Type B pancreatic cell (in vitro differentiated cells): ENCODE measurements around the gene CC2D1B. TPM values are rescaled to one million over a fixed set of nuclear protein-coding genes. Genes with fewer than 3 reads are reported as not detected.

Experiments
- DNase-seq: peaks from one replicate; pipeline ENCODE4 v3.0.0; 2021; ENCODE audit warnings: mixed read lengths; ENCODE audit not compliant: unreplicated experiment; ENCODE audit errors: extremely low spot score
- H3K27ac Mint-ChIP-seq: 2 replicates; pipeline ENCODE4 v1.8.0; 2021; ENCODE audit warnings: mild to moderate bottlenecking, mixed read lengths
- H3K27me3 Mint-ChIP-seq: 2 replicates; pipeline ENCODE4 v1.8.0; 2021; ENCODE audit warnings: mixed read lengths
- H3K36me3 Mint-ChIP-seq: 2 replicates; pipeline ENCODE4 v1.8.0; 2021; ENCODE audit warnings: mixed read lengths
- H3K4me1 Mint-ChIP-seq: one replicate; pipeline ENCODE4 v1.8.0; 2021; ENCODE audit warnings: mixed read lengths; ENCODE audit not compliant: unreplicated experiment
- H3K4me3 Mint-ChIP-seq: 2 replicates; pipeline ENCODE4 v1.8.0; 2021; ENCODE audit warnings: mild to moderate bottlenecking, mixed read lengths
- H3K9me3 Mint-ChIP-seq: 2 replicates; pipeline ENCODE4 v1.8.0; 2021; ENCODE audit warnings: mixed read lengths
- long read RNA-seq: library from polyadenylated mRNA; unstranded; transcript quantifications from one replicate; pipeline ENCODE4 v2.0.0, GENCODE V29; 2020
- total RNA-seq: library from RNA; stranded (reverse); gene quantifications from 2 replicates; pipeline ENCODE4 v1.2.1, GENCODE V29; 2021; ENCODE audit warnings: low replicate concordance
- TF ChIP-seq, protein P1 (sequence below): fragments of 200-600 bp; sonication (generic); conservative IDR thresholded peaks from 2 replicates; pipeline ENCODE4 v1.5.0; 2021; ENCODE audit warnings: antibody characterized with exemption, mild to moderate bottlenecking

The CC2D1B gene, protein sequence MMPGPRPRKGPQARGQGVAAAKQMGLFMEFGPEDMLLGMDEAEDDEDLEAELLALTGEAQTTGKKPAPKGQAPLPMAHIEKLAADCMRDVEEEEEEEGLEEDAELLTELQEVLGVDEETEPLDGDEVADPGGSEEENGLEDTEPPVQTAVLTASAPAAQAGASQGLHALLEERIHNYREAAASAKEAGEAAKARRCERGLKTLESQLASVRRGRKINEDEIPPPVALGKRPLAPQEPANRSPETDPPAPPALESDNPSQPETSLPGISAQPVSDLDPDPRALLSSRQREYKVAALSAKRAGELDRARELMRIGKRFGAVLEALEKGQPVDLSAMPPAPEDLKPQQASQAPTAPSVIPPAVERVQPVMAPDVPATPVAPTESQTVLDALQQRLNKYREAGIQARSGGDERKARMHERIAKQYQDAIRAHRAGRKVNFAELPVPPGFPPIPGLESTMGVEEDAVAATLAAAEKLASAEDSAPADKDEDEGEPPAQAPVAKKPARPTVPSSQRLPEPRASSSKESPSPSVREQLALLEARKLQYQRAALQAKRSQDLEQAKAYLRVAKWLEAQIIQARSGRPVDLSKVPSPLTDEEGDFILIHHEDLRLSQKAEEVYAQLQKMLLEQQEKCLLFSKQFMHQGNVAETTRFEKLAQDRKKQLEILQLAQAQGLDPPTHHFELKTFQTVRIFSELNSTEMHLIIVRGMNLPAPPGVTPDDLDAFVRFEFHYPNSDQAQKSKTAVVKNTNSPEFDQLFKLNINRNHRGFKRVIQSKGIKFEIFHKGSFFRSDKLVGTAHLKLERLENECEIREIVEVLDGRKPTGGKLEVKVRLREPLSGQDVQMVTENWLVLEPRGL
- 33.7 and 35.9 TPM in 2 replicates for total RNA-seq
- long read RNA-seq, partial matches to known transcripts: 5 of 11 reads
- long read RNA-seq, other reads (novel, unspliced or antisense): 4 of 11 reads

DNA sequence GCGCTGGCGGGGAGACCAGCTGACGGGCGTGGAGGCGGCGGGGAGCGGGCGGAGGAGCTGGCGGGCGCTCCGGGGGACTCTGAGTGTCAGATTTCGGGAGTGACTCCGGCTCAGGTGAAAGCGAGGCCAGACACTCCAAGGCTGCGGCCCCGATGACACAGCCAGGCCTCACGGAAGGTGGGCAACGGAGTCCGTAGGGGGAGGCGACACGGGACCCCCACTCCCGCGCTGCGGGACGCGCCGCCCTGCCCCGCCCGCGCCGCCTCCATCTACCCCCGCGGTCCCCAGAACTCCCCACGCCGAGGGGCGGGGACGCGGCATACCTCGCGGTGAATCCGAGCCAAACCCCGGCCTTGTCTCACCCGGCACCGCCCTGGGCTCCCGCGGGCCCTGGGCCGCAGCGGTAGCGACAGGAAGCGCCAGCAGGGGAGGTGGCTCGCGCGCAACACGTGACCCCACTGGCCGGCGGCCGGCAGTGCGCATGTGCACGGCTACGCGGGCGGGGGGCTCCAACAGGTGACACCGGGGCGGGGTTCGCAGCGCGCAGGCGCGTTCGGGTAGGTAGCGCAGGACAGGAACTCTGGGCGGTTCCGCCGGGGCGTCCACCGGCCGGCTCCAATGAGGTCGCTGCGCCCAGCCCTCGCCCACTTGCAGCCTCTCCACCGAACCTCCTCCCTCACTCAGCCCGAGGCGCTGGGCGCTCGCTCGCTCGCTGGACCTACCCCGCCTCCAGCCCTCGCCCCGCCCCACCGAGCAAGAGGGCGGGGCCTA lies at the start of gene CC2D1B:
Gene CC2D1B (minus strand): TSS at position 460 of the 771 bp plus-strand sequence. CDS start 1,585 bp downstream, outside the sequence.
- no peaks in the 10 kb centered on the region for H3K36me3 Mint-ChIP-seq
- H3K4me3 Mint-ChIP-seq: peak within 1 kb of the TSS; percentile 97
- peak within 1 kb of the TSS; percentile 98 for H3K27ac Mint-ChIP-seq
- peaks cover 18% of the 10 kb centered on the region for H3K4me1 Mint-ChIP-seq
- H3K27me3 Mint-ChIP-seq: no peaks in the 10 kb centered on the region
- H3K9me3 Mint-ChIP-seq: no peaks in the 10 kb centered on the region
- peak; percentile 99 for DNase-seq
- TF ChIP-seq, protein P1, sequence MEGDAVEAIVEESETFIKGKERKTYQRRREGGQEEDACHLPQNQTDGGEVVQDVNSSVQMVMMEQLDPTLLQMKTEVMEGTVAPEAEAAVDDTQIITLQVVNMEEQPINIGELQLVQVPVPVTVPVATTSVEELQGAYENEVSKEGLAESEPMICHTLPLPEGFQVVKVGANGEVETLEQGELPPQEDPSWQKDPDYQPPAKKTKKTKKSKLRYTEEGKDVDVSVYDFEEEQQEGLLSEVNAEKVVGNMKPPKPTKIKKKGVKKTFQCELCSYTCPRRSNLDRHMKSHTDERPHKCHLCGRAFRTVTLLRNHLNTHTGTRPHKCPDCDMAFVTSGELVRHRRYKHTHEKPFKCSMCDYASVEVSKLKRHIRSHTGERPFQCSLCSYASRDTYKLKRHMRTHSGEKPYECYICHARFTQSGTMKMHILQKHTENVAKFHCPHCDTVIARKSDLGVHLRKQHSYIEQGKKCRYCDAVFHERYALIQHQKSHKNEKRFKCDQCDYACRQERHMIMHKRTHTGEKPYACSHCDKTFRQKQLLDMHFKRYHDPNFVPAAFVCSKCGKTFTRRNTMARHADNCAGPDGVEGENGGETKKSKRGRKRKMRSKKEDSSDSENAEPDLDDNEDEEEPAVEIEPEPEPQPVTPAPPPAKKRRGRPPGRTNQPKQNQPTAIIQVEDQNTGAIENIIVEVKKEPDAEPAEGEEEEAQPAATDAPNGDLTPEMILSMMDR: peak; percentile 50

DNA sequence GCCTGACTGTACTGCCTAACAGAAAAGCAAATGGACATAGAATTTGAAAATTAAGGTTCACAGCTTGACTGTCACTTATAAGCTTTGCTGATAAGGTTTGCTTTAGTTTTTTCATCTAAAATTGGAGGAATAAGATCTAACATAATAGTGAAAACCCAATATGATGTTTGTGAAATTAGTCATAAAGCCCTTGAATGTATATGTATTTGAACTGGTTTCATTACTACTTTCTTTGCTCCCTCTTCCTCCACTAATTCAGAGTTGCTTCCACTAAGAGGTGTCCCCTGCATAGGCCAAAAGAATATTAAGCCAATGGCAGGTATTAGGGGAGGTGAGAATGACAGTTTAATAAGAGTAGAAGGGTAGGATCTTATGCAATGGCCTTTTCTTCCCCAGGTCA lies 48.9 kb upstream of the CC2D1B start:
- no peak for DNase-seq
- Mint-ChIP-seq H3K27me3 (no peaks in the 10 kb centered on the region), H3K4me1 (no peaks in the 10 kb centered on the region), H3K4me3 (no peak overlapping the region), H3K27ac (no peak overlapping the region), H3K9me3 (no peaks in the 10 kb centered on the region), H3K36me3 (peaks cover 50% of the 10 kb centered on the region)
- TF ChIP-seq, protein P1: no peak

DNA sequence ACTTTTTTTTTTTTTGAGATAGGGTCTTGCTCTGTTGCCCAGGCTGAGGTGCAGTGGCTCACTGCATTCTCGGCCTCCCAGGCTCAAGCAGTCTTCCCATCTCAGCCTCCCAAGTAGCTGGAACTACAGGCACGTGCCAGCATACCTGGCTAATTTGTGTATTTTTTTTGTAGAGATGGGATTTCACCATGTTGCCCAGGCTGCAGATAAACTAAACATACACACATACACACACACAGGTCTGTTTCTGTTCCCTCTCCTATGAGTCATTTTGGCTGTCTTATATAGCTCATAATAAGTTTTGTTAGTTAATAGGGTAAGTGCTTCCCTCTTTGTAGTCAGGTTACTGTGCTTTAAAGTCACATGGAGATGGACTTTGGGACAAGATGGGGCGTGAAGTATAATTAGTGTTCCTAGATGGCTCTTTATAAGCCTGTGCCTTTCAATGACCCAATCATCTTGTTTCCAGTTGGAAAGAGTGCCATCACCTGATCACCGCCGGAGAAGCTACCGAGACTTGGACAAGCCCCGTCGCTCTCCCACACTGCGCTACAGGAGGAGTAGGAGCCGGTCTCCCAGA lies 47.5 kb upstream of the CC2D1B start:
- no peak for DNase-seq
- Mint-ChIP-seq H3K9me3 (no peaks in the 10 kb centered on the region), H3K36me3 (peaks cover 56% of the 10 kb centered on the region), H3K27me3 (no peaks in the 10 kb centered on the region), H3K4me1 (no peaks in the 10 kb centered on the region), H3K4me3 (no peak overlapping the region), H3K27ac (no peak overlapping the region)
- TF ChIP-seq, protein P1: no peak

DNA sequence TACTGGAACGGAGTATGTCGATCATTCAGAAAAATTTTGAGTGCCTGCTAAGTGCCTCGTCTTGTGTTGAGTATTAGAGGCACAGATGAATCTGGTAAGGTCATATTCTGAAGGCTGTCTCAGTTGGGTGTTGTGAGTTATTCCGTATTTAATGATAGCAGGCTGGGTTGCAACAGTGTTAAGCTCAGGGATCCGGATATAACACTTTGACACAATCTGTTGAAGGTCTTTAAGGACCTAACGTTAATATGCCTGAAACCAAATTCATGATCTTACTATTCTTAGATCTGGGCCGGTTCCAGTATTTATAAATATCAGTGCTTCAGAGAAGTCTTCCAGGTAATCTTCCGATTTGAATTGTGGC lies 39.0 kb upstream of the CC2D1B start:
- Mint-ChIP-seq H3K36me3 (peaks cover 12% of the 10 kb centered on the region), H3K9me3 (no peaks in the 10 kb centered on the region), H3K27ac (peak overlapping the region; percentile 100), H3K4me1 (peaks cover 24% of the 10 kb centered on the region), H3K27me3 (no peaks in the 10 kb centered on the region), H3K4me3 (peak overlapping the region; percentile 99)
- TF ChIP-seq, protein P1: peak; percentile 4
- no peak for DNase-seq
